Lung microvascular endothelial cell (primary cell): ENCODE data around the gene CBX6. TPM values are rescaled to one million over a fixed set of nuclear protein-coding genes. Genes with fewer than 3 reads are reported as not detected.

Source experiments
- DNase-seq, 2 donors: peaks; one replicate each; pipeline versions ENCODE4 v3.0.0 to v3.0.0-alpha.2; 2010; ENCODE audit warnings: low read depth in 2 of 2
- total RNA-seq: library from RNA; depleted of rRNA; stranded (reverse); fragments of >200 nt; gene quantifications from 2 replicates; pipeline ENCODE4 v1.2.1, GENCODE V29; 2014

Gene CBX6
- total RNA-seq, 1 donor from 2014 or later: 11.9 TPM

- no peak for DNase-seq
Observed at GRCh38 chr22:38820020-38820419, 52.0 kb downstream of the CBX6 start.

DNA sequence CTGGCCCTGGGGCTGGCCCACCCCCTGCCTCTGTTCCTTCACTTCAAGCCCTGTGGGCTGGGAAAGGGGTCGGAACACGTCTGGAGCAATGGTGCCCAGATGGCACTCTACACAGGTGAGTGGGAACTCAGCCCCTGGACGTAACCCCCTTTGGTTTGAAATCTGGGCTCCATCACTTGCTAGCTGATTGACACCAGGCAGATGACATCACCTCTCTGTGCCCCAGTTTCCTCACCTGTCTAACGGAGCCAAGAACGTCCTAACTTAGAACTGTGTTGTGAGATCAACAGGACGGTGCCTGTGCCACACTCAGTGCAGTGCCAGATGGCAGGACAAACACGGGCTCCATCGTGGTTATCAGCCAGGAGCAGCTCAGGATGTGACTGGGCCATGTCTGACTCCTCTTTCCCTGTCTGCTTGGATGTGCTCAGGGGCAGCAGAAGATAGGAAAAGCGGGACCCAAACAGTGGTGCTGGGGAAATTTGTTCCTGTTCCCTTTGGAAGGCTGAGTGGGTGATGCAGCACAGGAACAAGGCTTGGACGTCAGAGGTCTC is 52.6 kb downstream of the CBX6 start:
- DNase-seq: no peak

DNA sequence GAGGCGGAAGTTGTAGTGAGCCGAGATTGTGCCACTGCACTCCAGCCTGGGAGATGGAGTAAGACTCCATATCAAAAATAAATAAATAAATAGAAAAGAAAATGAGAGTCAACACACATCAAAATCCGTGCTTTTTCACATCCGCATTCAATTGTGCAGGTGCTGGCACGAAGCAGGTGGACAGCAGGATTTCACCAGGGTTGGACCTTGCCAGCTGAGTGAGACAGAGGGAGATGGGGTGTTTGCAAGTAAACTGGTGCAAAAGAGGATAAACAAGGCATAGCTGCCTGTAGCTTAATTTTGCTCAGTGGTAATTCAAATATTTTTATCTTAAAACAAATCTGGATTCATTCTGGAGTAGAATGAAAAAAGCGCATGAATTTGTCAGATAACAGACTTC is 54.8 kb downstream of the CBX6 start:
- no peak for DNase-seq

- DNase-seq: no peak
Observed at GRCh38 chr22:38815842-38816241, 56.2 kb downstream of the CBX6 start.

Other genes starting within 250 kb of the CBX6 start
- under 0.01 and 0.20 TPM in 2 replicates for gene FAM227A, start 215.8 kb downstream of the CBX6 start, total RNA-seq
- 15.7 TPM in 2 replicates for gene CBY1, start 215.6 kb downstream of the CBX6 start, total RNA-seq
- gene TOMM22, start 190.3 kb downstream of the CBX6 start, total RNA-seq: 68.2 and 74.8 TPM in 2 replicates
- 60.4 and 75.6 TPM in 2 replicates for gene JOSD1, start 171.3 kb downstream of the CBX6 start, total RNA-seq
- gene GTPBP1, start 166.3 kb downstream of the CBX6 start, total RNA-seq: 14.4 and 18.1 TPM in 2 replicates
- gene SUN2, start 116.2 kb downstream of the CBX6 start, total RNA-seq: 80.9 and 104 TPM in 2 replicates
- 12.0 and 15.1 TPM in 2 replicates for gene DNAL4, start 78.1 kb downstream of the CBX6 start, total RNA-seq
- gene NPTXR, start 28.2 kb downstream of the CBX6 start, total RNA-seq: under 0.01 TPM in 2 replicates
- gene APOBEC3A, start 85.4 kb upstream of the CBX6 start, total RNA-seq: not detected in 2 replicates
- 0.20 and 1.3 TPM in 2 replicates for gene APOBEC3B, start 110.1 kb upstream of the CBX6 start, total RNA-seq
- 0.20 and 2.0 TPM in 2 replicates for gene APOBEC3C, start 142.0 kb upstream of the CBX6 start, total RNA-seq
- gene APOBEC3D, start 148.9 kb upstream of the CBX6 start, total RNA-seq: under 0.01 and 0.44 TPM in 2 replicates
- 4.4 and 5.4 TPM in 2 replicates for gene APOBEC3F, start 168.6 kb upstream of the CBX6 start, total RNA-seq
- gene APOBEC3G, start 205.1 kb upstream of the CBX6 start, total RNA-seq: 2.0 and 4.0 TPM in 2 replicates
- 0.22 TPM in 1 of 2 replicates, not detected in the other for gene APOBEC3H, start 225.0 kb upstream of the CBX6 start, total RNA-seq